Astrocyte of the spinal cord (primary cell): ENCODE measurements around the gene LAMA4.

ENCODE experiments used
- DNase-seq: peaks from one replicate; pipeline ENCODE4 v3.0.0; 2011; ENCODE audit warnings: low read depth, low spot score
- H3K4me3 ChIP-seq: 2 replicates; pipeline ENCODE4 v1.5.1; 2011; ENCODE audit warnings: low read depth, mild to moderate bottlenecking, low read length, moderate library complexity
- in situ Hi-C: cut with HindIII; loops from 2 replicates; pipeline ENCODE4 v1.10.0; 2017; ENCODE audit warnings: low sequenced_read_pairs
- TF ChIP-seq, protein P1 (sequence below): IDR thresholded peaks from 2 replicates; pipeline ENCODE4 v1.5.1; 2012; ENCODE audit warnings: low read depth, mild to moderate bottlenecking, low read length, inconsistent platforms

LAMA4 gene

DNA sequence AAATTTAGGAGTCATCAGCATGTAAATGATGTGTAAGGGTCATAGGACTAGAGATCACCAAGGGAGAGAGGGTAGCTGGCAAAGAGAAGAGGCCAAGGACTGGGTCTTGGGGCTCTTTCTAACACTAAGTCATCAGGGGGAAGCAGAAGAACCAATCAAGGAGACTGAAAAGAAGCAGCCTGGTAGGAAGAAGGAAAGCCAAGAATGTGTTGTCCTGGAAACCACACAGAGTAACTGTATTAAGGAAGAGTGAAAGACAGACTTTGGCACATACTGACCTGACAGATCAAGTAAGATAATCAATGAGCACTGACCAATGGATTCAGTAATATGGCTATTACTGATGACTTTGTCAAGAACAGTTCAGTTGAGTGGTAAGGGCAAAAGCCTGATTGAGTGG is 42.3 kb upstream of the LAMA4 start:
- in situ Hi-C loops, result no loop called here
- no peak for DNase-seq
- TF ChIP-seq, protein P1, sequence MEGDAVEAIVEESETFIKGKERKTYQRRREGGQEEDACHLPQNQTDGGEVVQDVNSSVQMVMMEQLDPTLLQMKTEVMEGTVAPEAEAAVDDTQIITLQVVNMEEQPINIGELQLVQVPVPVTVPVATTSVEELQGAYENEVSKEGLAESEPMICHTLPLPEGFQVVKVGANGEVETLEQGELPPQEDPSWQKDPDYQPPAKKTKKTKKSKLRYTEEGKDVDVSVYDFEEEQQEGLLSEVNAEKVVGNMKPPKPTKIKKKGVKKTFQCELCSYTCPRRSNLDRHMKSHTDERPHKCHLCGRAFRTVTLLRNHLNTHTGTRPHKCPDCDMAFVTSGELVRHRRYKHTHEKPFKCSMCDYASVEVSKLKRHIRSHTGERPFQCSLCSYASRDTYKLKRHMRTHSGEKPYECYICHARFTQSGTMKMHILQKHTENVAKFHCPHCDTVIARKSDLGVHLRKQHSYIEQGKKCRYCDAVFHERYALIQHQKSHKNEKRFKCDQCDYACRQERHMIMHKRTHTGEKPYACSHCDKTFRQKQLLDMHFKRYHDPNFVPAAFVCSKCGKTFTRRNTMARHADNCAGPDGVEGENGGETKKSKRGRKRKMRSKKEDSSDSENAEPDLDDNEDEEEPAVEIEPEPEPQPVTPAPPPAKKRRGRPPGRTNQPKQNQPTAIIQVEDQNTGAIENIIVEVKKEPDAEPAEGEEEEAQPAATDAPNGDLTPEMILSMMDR, result no peak
- H3K4me3 ChIP-seq, result no peak overlapping the region

DNA sequence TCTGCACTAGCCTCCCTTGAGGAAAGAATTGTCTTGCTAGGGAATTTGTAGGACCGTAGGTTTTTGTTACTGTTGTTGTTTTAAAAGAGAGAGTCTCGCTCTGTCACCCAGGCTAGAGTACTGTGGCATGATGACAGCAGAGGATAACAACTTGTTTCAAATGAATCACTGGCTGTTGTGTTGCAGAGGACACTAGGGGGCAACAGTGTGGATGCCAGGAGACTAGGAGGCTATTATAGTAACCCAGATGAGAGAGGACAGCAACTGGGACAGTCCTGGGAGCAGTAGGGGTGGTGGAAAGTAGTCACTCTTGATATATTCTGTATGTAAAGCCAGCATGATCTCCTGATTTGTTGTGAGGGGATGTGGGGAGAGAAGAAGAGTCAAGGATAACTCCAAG is 41.8 kb upstream of the LAMA4 start:
- in situ Hi-C loops, result no loop called here
- peak; percentile 57 for DNase-seq
- TF ChIP-seq, protein P1, result peak; percentile 68
- H3K4me3 ChIP-seq, result no peak overlapping the region

DNA sequence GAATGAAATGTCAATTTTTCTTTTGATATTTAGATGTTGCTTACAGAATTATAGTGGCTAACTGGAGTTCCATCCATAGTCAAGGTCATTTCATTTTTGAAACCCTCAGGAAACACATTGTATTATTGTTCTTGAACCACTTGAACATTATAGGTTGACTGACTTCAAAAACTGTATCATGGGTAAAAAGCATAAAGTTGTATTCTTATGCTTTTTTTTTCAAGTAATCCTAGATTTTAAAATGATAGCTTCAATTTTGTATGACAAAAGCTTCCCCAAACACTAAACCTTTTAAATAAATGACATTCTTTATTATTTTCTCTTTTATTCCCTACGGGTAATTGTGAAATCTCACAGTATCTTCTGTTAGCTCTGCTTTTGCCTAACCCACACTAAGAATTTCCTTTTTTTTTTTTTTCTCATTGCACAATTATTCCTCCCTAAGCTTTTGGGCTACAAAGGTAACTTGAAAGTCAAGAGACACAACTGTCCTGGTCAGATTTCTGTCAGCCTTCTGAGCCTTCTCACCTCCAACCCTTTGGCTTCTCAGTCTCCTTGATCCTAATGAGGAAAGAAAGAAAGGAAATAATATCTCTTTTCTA is 36.9 kb upstream of the LAMA4 start:
- no peak overlapping the region for H3K4me3 ChIP-seq
- in situ Hi-C loops, result no loop called here
- no peak for DNase-seq
- TF ChIP-seq, protein P1, result no peak

DNA sequence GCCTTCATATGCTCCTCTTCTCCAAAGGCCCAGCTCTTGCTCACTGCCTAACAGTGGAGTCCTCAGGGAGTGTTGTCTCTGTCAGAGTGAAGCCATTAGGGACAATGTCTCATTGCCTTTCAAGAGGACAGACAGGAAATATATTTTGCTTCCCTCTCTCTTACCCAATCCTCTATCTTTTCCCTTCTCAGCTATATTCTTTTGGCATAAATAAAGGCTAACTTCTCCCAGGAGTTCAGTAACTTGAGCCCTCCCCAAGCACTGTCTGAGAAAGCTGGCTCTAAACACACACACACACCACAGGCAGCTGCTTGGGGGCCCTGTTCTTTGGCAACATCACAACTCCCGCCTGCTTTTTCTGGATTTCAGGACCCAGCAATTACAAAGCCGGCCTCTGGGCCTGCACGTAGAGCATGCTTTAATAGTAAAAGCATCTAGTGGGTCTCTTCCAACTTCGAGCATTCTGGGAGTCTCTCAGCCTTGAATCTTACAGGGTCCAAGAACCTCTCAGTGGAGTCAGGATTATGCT is 34.7 kb upstream of the LAMA4 start:
- peak; percentile 94 for DNase-seq
- no peak overlapping the region for H3K4me3 ChIP-seq
- in situ Hi-C loops, result no loop called here
- TF ChIP-seq, protein P1, result no peak

DNA sequence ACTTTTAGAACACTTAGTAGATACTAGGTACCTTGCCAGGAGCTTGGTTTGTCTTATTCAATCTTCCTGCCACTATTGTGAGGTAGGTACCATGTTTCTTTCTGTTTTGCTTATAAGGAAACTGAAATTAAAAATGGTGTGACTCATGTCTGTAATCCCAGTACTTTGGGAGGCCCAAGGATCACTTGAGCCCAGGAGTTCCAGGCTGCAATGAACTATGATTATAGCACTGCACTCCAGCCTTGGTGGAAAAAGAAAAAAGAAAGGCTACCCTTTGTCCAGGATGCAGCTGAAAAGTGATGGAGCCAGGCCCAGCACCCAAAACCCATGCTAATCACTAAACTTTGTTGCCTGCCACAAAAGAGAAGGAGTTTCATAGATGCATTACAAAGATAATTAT is 34.1 kb upstream of the LAMA4 start:
- in situ Hi-C loops, result no loop called here
- peak; percentile 13 for DNase-seq
- TF ChIP-seq, protein P1, result no peak
- H3K4me3 ChIP-seq, result no peak overlapping the region

DNA sequence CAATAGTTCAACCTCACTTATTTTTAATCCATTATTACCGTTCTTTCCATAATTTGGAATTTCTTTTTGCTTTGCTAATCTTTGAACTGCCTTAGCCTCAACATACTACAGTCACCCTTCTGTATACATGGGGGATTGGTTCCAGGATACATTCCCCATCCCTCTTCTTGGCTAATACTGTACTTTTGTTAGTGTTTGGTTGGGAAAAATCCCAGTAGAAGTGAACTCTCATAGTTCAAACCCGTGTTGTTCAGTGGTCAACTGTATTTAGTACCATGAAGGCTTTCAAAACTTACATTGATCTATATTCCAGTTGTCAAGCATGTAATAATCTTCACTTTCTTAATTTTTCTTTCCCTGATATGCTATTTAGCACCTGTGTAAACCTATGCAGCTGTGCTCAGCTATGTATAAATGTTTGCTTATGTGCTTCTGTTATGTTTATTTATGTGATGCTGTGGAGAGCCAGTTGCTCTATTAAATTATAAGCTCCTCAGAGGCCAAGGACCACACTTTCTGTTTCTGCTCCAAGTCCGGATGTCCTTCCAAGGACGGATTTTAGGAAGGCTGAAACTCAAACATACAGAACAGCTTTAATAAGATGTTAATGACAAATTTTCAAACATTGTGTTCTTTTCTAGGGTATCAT is 33.3 kb upstream of the LAMA4 start:
- TF ChIP-seq, protein P1, result no peak
- in situ Hi-C loops, result no loop called here
- no peak overlapping the region for H3K4me3 ChIP-seq
- DNase-seq, result no peak
